GM11168 (cell line): Measurements from ENCODE around the gene NOL8.

Experiments
- in situ Hi-C: fragments of 300-500 bp; cut with MboI; formaldehyde crosslinking; loops from one replicate; pipeline ENCODE4 v1.12.0; 2022; ENCODE audit warnings: low sequenced_read_pairs; ENCODE audit not compliant: unreplicated experiment

The NOL8 gene

DNA sequence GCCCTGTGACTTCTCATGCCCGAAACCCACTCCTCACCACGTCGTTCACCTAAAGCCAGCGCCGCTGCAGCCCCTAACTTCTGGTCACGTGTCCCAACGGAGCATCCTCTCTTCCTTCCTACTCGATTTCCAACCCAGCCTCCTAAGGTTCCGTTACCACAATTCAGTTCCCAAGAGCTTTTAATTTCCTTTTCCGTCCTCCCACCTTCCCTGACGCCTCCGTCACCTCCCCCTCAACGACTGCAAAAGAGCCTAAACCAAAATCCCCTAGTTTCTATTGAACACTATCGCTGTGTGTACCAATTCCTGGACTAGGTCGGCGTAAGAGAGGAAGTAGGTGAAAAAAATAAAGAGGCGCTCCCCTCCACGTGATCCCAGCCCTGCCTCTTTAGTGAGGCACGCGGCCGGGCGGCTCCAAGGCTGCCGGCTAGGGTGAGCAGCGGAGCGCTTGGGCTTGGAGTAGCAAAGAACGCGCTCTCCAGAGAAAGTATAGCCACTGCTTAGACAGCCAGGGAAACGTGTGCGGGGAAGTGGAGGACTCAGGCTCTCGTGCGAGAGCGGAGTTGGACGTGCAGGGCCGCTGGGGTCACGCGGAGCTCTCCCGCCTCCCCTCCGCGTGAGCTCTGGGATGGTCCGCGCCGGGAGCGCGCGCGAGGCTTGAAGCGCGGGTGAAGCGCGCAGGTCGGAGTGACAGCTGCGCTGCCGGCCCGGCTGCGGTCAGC lies at the start of gene NOL8, which contains the start of gene CENPP:
Gene NOL8 (minus strand): TSS at position 82 of the 722 bp plus-strand sequence. CDS start 1,189 bp downstream, outside the sequence.
Gene CENPP (plus strand): TSS at position 685 of the 722 bp plus-strand sequence.
- in situ Hi-C loops = no loop called here

DNA sequence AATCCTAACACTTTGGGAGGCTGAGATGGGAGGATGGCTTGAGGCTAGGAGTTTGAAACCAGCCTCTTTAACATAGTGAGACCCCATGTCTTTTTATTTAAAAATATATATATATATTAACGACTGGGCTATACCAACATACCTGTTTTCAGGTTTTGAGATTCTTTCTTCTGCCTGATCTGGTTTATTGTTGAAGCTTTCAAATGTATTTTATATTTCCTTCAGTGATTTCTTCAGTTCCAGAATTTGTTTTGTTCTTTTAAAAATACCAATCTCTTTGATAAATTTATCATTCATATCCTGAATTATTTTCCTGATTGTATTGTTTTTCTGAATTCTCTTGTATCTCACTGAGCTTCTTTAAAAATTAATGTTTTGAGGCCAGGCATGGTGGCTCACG lies 48.0 kb upstream of the NOL8 start:
- in situ Hi-C loops = no loop called here

DNA sequence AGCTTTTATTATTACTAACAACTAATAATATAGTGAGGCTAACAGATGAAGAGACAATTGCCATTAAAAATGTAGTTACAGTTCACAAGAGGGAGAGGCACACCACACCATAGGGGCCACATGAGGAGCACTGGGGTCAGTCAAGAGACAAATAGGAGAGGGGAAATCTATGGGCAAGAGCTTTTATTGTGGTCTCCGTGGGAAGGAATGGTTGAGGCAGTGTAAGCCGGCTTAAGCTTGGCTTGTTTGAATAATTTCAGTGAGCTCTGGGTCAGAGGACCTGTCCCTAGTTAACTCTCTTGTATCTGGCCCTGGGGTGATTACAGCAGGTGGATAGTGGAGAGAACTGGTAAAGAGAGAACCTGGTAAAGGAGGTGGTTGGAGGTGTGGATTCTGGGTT lies 43.9 kb upstream of the NOL8 start:
- in situ Hi-C loops = no loop called here

DNA sequence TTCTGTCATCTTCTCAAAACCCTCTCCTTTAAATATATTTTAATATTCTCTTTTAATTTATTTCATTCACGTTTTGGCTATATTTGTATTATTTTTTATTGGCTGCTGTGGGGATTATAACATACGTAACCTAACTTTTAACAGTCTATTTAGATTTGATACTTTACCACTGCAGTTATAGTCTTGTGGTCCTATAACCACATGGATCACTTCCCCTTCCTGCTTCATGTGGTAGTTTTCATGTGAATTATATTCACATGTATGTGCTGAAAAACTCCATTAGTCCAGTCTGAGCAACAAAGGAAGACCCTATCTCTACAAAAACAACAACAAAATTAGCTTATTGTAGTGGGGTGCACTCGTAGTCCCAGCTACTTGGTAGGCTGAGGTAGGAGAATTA lies 34.9 kb upstream of the NOL8 start:
- in situ Hi-C loops = no loop called here

DNA sequence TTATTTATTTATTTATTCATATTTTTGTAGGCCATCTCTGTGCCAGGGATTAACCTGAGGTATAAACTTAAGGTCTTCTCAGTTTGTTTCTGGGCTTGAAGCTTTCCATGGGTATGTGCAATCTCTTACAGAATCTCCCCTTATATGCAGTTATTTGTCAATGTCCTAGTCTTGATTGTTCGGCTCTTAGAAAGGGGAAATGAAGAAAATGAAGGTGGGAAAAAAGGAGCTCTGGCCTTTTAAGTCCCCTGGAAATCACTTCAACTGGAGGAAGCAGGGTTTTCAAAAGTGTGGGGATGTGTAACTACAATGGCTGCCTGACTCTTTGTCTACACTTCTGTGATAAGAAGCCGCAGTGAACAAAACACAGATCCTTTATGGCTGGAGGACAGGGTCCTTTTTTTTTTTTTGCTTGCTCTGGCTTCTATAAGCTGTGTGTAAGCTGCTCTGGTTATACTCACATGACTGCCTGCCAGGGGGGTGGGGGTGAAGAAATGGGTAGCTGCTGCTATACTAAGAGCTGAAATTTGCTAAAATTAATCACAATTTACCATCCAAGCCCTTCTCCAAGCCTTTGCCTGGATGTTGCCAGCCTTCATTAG lies 34.3 kb upstream of the NOL8 start:
- in situ Hi-C loops = no loop called here

DNA sequence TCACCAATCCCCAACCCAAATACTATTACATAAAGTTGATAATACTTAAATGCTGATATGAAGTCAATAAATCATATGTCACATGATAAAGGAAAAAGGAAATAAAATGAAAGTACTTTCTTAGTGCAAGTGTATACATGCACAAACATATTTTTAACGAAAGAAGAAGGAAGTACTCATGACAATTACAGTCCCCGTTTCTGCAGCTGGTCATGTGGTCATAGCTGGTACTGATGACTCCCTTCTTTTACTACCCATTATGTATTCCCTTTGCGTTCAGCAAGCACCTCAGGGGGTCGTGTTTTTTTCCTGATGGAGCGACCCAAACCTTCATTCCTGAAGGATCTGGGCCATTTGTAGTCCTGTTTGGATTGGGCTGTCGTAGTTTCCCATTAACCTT lies 27.9 kb upstream of the NOL8 start:
- in situ Hi-C loops = no loop called here

DNA sequence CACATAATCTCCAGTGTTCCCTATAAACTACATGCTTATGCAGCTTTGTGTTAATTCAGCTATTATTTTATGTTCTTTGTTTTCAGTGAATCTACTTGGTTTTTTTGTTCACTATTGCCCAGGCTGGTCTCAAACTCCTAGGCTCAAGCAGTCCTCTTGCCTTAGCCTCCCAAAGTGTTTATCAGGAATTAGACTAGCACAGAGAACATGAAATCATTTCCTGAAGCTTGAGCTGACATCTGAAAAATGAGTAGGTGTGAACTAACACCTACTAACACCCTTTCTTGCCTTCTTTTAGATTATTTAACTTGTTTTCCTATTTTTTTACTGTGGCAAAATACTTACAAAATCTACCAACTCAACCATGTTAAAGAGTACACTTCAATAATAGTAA lies 25.6 kb upstream of the NOL8 start:
- in situ Hi-C loops = no loop called here

DNA sequence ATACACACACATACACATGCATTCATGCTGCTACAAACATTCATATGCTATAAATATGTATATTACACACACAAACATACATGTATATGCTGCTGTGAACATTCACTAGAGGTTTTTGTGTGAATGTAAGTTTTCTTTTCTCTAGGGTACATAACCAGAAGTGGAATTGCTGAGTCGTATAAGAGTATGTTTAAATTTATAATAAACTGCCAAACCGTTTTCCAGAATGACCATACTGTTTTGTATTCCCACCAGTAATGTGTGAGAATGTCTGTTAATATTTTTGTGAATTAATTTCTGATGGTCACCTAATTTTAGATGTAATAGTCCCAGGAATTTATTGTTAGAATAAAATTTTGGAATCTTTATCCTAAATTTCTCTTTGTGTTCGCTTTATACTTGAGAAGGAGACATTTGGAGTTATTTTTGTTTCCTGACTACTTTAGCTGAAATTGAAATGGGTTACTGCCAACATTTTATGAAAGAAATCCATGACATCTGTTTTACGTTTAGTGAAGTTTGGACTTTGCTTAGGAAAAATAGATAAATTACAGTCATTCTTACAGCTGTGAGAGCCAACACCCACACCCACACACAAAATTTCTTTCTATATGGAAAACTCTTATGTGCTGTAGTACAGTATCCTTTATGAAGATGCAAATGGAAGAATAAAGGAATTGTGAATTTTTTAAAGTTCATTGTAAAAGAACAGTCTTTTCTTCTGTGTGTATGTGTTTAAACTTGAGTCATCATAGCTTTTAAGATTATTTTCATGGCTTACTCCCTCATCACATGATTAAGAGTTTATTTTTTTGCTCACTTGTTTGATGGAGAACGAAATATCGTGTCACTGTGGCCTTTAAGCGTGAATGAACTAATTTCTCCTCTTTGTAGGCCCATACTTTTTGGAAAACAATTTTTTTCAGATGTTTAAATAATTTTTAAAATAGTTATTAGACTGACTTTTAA lies 24.9 kb upstream of the NOL8 start:
- in situ Hi-C loops = no loop called here

DNA sequence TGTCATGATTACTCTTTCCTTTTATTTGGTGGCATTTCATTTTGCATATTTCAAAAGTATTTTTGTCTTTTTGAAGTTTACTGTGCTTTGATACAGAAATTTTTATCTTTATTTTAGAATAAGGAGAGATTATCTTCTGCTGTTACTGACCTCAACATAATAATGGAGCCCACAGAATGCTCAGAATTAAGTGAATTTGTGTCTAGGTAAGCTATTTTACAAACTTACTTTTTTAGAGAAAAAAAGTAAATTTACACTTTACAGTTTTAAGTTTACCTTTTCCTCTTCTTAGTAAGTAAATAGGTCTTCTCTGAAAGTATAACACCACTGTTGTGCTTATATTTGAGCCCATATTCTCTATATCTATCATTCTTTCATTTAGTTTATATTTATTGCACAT lies 20.4 kb upstream of the NOL8 start:
- in situ Hi-C loops = no loop called here

DNA sequence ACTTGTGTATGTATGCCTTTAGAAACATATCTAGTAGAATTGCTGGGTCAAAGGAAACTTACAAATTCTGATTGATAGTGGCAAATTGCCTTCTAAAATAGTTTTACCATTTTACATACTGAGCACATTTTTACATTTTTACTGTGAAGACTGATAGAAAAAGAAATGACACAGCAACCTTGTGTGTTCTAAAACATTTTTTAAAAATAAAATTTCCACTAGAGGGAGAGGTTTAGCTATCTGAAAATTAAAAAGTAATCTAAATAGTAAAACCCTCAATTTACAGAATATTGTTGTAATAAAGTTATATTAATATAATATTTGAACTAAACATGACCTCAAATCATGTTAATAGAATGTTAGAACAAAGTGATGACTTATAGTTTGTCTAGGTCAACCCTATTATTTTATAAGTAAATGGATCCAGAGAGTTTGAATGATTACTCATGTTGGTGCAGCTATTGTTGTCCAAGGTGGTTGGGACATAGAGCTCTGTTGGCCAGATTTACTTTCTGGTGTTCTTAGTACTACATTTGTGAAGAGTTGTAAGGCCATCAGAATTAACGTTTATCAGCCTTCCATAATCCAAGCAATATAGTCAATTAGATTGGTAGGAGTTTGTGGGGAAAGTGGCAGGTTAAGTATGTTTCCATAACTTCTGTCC lies 17.8 kb upstream of the NOL8 start:
- in situ Hi-C loops = no loop called here

DNA sequence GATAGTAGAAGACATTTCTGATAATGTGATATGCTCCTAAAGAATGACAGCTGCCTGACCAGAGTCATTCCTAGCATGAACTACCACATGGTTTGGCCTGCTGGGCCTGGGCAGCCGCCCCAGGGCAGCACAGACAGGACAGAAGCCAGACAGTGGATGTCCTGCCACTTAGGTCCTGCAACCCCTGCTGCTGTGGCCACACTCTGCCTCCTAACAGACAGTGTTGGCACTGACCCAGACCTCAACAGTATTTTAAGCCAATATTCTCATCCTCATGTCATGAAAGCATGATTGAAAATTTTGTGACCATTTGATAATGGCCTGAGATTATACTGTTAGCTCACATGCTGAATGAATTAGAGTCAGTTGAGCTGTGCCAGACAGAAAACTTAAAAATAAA lies 16.4 kb upstream of the NOL8 start:
- in situ Hi-C loops = no loop called here

DNA sequence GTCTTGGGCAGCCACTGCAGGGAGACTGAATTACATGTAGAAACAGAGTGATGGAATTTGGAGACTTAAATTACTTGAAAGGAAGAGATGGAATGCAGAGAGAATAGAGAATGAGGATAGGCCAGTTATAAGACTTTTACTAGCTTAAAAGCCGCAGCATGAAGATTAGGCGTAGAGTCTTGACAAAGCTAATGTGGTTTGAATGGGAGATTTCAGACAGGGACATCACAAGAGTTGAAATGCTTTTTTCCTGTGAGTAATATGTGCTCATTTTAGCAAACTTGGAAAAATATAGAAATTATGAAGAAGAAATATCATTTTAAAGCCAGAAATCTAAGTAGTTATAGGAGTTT lies 8.1 kb upstream of the NOL8 start:
- in situ Hi-C loops = no loop called here

DNA sequence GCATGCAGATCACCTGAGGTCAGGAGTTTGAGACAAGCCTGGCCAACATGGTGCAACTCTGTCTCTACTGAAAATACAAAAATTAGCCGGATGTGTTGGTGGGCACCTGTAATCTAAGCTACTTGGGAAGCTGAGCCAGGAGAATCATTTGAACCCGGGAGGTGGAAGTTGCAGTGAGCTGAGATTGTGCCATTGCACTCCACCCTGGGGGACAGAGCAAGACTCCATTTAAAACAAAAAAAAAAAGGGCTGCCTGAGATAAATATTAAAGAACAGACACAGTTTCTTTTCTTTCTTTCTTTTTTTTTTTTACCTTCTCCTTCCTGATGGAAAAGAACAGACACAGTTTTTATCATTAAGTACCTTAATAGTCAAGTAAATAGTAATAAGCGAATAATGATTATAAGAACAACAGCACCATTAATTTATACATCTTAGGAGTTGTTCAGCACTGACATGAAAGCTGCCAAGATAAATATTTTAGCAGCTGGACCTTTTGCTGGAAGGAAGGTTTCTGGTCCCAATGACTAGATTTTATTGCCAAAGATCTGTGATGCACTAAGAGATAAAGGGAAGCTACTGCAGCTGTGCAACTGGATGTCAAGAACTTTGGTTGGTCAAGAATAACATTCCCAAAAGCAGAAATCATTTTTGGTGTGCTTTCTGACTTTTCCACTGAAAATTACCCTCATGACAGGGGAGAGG lies 7.6 kb upstream of the NOL8 start:
- in situ Hi-C loops = no loop called here

DNA sequence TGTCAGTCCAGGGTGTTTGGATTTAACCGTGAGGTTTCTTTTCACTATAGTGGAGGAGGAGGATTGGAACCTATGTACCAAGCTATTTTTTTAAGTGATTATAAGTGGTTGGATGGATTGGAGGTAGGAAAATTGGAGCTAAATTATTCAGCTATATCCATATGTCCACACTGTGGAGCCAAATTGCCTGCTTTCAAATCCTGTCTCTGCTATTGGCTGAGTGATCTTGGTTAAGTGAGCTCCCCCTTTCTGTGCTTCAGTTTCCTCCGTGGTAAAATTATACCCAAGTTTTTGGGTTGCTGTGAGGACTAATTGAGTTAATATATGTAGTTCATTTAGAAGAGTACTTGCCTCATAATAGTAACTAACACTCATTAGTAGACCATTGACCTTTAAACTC lies 3.1 kb upstream of the NOL8 start:
- in situ Hi-C loops = no loop called here

DNA sequence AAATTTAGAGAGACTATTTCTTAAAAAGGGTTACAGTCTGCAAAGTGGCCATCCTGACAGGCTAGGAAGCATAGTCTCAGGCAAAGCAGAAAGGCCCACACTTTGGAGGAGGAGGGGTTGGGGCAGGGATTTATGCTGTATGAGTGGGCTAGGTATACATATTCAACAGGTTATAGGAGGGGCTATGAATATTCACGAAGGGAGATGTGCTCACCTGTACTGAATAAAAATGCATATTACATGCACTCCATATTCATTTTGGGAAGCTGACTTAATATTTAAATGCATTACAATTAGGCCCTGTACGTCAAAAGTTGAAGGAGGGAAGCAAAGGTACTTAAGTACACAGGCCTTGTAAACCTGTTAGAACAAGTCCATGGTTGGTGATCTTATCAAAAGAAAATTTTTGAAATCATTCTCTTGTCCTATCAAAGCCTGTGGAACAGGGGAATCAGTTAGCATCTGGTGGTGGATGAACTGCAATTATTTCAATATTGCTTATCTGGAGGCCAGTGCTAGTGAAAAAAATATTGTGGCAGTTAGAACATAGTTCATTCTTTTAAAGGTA lies 2.2 kb upstream of the NOL8 start:
- in situ Hi-C loops = no loop called here

DNA sequence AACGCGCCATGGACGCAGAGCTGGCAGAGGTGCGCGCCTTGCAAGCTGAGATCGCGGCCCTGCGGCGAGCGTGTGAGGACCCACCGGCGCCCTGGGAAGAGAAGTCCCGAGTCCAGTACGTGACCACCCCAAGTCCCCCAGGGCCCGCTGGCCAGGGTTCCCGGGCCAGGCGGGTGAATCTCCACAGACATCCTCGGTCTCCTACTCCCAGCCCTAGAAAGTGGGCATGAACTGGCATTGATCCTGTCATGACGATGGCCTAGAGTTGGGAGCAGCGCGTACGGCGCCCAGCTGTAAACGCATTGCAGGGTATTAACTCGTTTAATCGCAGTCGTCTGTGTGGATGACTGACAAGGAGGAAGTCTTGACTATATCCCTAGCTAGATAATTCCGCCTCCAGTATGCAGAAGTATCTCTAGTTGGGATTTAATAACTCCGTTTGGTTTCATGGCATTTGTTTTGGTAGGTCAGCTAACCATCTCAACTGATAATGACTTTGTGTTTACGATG lies 896 bp upstream of the NOL8 start:
- in situ Hi-C loops = no loop called here

DNA sequence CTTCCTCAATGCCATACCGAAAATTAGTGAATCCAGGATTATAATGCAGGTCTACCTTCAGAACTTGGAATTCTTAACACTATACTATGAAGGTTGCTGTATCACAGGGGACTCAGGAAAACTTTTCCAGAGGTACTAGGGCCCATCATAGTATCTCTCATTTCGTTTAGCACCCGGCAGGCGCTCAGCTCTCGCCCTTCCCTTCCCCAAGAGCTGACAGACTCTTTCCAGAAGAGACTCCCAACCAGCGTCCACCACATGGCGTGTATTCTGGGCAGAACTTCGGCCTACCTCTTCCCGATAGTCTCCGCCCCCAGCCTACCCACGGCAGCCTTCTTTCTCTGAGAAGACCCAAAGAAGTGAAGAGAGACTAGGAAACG lies 271 bp downstream of the NOL8 start:
- in situ Hi-C loops = loop anchor here (25.0 kb wide), 1 partner anchor 312 kb away; no protein-coding TSS in a partner anchor

DNA sequence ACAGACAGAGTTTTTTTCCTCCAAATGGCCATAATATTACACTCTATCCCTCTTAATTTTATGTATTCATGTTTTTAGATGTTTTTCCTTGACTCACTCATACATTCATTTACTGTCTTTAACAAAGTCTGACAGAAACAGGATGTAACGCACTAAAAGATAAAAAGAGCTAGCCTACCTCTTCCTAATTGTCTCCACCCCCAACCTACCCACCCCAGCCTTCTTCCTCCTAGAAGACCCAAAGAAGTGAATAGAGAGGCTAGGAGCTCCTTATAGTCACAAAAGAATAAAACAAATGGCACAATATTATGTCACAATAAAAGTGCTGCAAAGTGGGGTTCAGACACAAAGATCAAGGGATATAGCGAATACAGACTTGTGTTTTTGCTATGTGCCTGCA lies 719 bp downstream of the NOL8 start:
- in situ Hi-C loops = loop anchor here (25.0 kb wide), 1 partner anchor 313 kb away; no protein-coding TSS in a partner anchor

DNA sequence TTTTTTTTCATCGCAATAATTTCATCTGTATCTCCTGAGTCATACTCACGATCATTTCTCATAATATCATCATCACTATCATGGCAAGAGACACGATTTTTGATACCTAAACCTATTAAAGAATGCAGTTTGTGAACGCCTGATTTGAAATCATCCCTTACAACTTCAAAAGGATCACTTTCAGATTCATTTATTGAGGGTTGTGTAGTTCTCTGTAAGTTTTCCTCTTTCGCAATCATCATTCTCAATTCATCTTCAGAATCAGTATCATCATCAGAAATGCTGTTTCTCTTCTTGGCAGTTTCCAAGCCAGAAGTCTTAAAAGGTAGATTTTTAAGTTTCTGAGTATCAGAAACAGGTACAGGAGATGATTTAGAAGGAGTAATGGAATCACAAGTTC lies 9.7 kb downstream of the NOL8 start:
- in situ Hi-C loops = loop anchor here (25.0 kb wide), 1 partner anchor 322 kb away; no protein-coding TSS in a partner anchor
